HG03159 (cell line): ENCODE measurements around the gene SACS.
"Not testable (repeated sequence)": the region's sequence is repeated elsewhere in the genome, so short reads cannot be mapped to it uniquely, and the experiment has no call there.

Experiments used
- ATAC-seq: cut with Tn5 transposase; IDR thresholded peaks from one replicate; pipeline ENCODE4 v1.9.1; 2021; ENCODE audit warnings: mild to moderate bottlenecking, moderate library complexity; ENCODE audit not compliant: unreplicated experiment

Gene SACS

DNA sequence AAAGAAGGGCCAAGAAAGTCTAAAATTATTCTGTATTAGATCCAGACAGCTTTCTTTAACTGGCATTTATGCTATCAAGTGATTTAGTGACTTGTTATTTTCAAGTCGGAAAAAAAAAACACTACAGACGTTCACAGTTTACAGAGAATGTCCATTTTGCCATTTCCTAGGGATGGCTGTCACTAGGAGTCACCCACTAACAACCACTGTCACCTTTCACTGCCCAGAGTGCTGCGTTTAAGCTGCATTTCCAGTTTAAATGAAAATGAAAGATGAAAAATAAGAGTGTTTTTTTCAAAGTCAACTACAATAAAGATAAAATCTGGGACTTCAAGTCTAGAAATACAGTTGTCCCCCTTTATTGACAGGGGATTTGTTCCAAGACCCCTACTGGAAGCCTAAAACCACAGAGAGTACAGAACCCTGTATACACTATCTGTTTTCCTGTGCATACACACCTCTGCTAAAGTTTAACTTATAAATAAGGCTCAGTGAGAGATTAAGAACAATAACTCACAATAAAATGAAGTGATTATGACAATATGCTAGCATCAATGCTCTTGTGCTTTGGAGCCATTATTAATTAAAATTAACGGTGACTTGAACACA lies 112.5 kb downstream of the SACS start:
- ATAC-seq = peak; percentile 5

- ATAC-seq = no peak
Observed at GRCh38 chr13:23319883-23320224, 113.6 kb downstream of the SACS start.

DNA sequence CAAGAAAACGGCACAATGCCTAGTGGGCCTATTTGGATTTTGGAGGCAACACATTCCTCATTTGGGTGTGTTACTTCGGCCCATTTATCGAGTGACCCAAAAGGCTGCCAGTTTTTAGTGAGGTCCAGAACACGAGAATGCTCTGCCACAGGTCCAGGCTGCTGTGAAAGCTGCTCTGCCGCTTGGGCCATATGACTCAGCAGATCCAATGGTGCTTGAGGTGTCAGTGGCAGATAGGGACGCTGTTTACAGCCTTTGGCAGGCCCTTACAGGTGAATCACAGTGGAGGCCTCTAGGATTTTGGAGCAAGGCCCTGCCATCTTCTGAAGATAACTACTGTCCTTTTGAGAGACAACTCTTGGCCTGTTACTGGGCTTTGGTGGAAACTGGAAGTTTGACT lies 118.7 kb downstream of the SACS start:
- not testable (repeated sequence) for ATAC-seq

GRCh38 chr13:23292586-23292985 lies 140.9 kb downstream of the SACS start:
- ATAC-seq = no peak

DNA sequence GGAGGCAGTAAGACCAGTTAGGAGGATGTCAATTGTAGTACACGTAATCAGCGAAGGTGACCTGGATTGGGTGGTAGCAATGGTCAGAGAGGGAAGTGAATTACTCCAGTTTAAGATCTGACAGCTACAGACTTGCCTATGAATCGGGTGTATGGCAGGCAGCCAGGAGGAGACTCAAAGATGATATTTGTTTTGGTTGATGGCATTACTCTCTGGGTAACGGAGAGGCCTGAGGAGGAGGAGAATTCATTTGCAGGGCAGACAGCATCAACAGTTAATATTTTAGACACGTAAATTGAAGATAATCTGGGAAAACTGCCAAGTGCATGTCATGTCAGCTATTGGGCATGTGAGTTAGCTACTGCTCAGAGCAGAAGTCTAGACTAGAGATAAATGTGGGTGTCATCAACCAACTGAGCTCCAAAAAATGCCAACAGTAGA lies 143.6 kb downstream of the SACS start:
- no peak for ATAC-seq

GRCh38 chr13:23288995-23289394 lies 144.5 kb downstream of the SACS start:
- no peak for ATAC-seq

- no peak for ATAC-seq
Observed at GRCh38 chr13:23288564-23288963, 144.9 kb downstream of the SACS start.

DNA sequence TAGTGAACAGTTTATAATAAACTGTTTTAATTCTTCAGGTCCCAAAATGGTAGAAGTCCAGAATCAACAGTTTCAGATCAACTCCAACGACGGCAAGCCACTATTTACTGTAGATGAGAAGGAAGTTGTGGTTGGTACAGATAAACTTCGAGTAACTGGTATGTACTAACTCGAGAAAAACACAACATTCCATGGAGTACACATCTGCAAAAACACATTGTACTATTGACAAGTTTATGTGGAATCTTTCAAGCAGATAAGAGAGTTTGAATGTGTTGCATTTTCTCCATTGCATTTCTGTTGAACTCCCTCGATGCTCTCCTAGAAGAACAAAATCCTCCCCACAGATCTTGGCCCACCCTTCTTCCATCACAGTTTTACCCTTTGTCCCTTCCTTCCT lies 154.2 kb downstream of the SACS start:
- no peak for ATAC-seq
